ENCODE measurements around the gene PPP1R36.
"Not testable (repeated sequence)": the region's sequence is repeated elsewhere in the genome, so short reads cannot be mapped to it uniquely, and the experiment has no call there.

PPP1R36 gene, protein sequence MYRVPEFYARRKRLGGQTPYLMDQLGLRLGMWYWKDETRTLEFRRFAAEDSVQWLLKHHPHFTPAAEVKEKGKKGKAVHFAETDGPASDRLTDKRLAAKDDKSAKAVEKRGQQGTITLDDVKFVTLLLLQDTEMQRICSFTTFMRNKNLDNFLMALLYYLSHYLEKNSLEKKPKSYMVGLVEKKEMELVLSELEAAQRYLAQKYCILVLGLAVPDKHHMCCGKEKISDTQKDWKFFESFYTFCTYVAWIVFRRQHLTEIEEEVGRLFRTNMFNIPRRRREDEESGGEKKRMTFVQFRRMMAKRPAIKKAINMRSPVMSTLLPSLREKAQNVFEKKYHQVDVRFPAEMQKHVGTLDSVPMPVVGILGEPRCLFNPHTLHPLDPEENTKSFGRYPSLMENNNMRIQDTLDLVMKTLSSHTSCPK

DNA sequence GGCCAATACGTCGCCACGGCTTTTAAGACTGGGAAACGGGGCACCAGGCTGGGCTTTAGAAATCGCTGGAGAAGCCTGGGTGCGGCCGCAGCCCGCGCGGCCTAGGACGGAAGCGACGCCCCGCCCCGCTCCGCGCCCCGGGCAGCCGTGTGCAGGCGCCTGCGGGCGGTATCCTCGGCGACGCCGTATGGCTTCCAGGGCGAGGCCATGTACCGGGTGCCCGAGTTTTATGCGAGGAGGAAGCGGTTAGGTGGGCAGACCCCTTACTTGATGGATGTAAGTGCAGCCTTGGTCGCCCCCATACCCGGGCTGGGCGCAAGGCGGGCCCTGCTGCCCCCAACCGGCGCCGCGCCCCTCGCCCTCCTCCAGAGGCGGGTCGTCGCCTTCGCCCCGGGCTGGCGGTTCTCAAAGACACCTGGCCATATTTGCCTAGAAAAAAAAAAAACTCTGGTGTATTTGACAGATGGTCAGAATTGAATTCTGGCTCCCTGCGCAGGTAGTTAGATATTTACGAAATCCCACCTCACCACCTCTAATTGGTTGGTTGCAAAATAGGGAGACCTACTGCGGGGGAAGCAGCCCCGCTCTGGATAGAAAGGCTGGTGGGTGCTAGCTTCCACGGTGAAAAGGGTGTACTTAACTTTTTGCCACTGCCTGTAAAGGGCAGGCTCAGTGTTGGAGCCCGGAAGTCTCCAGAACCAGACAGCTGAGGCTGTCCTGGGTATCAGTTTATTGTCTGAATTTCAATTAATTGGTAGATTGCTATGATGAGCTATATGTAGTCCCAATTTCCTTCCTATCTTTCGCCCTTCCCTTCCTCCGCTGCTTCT, at the start of gene PPP1R36:
Gene PPP1R36 (plus strand): TSS at position 171 of the 830 bp plus-strand sequence. CDS start 37 bp downstream, at position 208.
- DNase-seq (ENCODE audit: low spot score) = peak; percentile 73

DNA sequence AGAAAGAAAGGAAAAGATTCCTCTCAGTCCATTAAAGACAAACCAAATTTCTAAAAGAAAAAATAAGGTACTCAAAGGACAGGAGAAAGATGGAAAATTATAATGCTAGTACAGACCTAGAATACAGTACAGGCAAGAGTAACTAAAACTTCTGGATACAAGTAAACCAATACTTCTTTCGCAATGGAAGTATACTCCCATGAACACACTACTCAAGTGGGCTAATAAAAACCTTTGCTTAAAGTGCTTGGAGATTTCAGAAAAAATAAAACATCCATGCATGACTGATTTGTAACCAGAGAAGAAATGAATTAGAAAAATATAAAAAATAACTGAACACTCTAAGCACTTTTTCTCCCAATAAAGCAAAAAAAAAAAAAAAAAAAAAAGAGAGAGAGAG, 49.7 kb upstream of the PPP1R36 start:
- no peak for DNase-seq (ENCODE audit: low spot score)

DNA sequence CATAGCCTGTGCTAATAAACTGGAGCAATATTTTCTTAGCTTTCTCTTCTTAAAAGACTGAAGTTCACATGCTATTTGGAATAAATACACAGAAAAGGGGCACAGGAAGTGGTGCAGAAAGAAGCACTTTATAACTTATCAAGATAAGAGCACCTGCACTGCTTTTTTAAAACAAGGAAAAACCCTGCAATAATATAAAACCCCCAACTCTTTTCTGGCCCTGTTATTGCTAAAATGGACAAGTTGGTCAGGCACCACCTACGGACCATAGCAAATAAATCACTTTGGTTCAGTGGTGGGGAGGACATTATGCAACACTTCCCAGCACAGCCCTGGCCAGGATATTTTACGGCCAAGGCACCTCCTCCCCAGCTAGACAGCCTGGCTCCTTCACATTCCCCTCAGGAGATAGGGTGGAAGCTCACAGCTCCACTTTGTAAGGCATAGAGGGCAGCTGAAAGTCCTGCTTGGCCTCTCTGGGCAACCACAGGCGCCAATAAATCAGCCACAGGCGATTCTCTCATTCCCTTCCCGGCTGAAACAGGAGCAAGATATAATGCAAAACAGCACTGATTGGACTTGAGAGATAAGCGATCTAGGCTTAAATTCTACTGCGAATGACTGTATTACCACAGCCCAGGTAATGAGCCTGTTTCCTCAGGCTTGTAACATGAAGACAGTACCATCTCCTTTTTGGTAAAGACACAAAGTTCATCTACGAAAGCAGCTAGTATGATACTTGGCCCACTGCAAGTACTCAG, 48.2 kb upstream of the PPP1R36 start:
- peak; percentile 47 for DNase-seq (ENCODE audit: low spot score)

DNA sequence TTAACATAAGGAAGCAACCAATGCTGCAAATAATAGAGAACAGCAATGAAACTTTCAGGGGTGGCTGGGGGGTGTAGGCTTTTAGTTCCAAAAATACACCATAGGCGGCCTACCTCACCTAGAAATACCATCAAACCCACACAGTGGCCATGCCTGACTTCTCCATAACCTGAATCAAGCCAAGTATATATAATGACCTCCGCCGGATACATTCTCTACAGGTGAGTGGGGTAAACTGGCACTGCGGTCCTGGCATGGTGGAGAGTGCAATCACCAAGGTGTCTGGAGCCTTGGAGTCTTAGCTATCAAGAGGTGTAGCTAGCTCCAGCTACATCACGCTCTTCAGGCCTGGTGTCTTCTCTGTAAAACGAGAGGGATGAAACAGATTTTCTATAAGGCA, 47.3 kb upstream of the PPP1R36 start:
- peak; percentile 9 for DNase-seq (ENCODE audit: low spot score)

DNA sequence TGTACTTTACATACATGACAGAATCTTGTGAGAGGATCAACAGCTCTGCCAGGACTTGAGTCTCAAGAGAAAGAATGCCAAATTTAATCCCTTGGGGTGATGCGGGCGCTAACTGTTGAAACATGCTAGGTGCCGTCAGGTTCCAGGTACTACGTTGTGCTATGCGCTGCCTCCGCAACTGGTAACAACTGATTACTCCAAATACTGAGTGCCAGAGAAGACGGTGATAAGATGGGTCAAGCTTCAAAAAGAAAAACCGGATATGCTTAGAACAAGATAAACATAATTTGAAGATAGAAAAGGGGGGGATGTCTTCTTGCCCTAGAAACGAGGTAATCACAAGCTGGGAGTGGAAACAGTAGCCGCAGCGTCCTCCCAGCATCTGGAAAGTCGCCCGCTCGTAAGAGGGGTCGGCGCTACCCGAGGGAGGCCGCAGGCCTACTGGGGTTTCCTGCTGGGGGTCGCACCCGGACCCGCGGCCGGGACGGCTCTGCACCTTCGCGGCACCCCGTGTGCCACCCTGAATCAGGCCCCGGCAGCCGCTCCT, 46.8 kb upstream of the PPP1R36 start:
- peak; percentile 29 for DNase-seq (ENCODE audit: low spot score)

DNA sequence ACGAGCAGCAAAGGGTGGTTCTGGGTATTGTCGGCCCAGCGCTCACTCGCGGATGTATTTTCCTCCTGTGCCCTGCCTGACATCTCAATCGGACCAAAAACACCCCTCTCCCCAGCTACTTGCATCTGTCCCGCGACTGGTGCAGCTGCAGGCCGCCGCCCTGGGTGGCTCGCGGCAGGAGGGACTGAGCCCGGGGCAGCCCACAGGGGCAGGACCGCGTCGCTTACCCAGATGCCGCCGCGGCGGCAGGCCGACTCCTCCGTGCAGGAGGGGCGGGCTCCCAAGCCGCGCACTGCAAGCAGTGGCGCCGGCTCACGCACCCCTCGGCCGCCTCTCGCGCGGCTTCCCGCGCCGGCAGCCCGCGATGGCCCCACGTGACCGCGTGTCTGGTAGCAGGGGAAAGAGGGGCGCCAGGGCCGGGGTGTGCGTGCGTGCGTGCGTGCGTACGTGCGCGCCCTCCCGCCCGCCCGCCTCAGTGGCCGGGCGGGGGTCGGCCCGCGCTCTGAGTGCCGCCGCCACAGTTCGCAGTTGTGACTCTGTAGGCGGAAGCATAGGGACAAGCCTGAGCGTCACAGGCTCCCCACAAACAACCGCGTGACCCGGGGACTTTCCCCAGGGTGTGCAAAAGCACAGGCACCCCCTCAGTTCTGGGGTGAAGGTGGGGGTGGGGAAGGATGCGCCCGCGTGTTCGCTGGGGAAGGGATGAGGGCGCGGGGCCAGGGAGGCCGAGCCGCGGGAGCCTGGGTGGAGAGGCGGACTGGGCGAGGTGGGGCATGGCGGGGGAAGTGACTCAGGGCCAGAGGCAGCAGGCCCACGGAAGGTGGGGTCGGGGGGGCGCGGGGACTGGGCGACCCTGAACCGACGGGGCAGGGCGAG, 46.1 kb upstream of the PPP1R36 start, which contains the start of gene ZBTB25:
Gene ZBTB25 (minus strand): TSS at position 405 of the 876 bp plus-strand sequence. CDS start 13,305 bp downstream, outside the sequence.
- DNase-seq (ENCODE audit: low spot score) = peak; percentile 90

DNA sequence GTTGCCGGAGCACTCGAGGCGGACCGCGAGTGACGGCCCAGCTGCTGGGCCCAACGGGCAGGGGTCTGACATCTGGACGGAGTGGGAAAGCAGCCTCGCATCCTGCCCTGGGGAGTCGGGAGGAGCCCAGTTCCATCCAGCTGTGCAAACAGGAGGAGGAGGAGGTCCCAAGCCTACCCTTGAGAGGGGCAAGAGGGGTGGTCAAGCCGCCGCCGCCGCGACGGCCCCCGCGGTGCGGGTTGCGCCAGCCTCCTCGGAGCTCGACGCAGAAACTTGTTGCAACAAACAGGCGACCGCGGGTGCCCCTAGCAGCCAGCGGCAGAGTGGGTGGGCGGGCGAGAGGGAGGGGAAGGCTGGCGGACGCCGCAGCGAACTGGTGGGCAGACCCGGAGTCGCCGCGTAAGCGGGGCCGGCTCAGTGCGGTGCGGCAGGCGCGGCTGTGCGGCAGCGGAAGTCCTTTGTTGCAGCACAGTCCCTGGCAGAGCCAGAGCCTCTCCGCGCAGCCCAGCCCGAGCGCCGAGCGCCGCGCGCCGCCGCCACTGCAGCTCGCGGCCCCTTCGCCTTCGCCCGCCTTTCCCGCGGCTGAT, 45.4 kb upstream of the PPP1R36 start, which contains the start of gene ZBTB1:
Gene ZBTB1 (plus strand): TSS at position 461 of the 587 bp plus-strand sequence. CDS start 16,735 bp downstream, outside the sequence.
- DNase-seq (ENCODE audit: low spot score) = peak; percentile 76

DNA sequence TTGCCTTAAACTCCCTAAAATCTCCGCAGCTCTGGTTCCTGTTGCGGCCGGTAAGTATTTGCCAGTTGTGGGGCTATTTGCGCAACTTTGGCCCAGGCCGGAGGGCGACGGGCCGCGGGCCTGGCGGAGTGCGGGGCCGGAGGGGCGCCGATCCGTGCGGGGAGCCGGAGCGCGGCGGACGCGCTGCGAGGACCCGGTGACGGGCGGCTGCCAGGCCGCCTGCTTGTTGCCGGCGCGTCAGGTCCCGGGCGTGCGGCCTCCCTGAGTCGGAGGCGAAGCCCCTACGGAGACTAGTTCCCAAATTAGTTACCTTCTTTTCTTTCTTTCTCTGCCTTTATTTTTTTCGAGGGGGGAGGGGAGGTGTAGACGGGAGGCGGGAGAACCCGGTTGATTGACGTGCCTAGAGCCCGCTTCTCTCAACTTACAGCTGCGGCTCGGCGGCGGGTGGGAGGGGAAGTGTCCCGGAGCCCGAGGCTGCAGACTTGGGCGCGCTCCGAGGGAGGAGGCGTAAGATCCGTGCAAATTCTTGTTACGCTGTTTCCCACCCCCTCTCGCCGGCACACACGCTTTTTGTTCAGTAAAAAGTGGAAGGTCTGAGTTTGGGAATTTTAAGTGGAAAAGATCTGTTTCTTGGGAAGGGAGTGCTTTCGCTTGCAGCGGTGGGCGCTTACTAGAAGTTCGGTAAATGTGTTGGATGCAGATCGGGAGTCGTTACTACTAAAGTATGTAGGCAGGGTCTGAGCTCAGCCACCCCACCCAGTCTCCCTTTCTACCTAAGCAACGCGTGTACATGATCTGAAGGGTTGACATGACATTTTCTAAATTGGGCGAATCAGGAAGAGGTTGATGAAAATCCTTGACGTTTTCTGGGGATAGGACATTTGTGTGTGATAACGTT, 44.6 kb upstream of the PPP1R36 start:
- DNase-seq (ENCODE audit: low spot score) = peak; percentile 84

DNA sequence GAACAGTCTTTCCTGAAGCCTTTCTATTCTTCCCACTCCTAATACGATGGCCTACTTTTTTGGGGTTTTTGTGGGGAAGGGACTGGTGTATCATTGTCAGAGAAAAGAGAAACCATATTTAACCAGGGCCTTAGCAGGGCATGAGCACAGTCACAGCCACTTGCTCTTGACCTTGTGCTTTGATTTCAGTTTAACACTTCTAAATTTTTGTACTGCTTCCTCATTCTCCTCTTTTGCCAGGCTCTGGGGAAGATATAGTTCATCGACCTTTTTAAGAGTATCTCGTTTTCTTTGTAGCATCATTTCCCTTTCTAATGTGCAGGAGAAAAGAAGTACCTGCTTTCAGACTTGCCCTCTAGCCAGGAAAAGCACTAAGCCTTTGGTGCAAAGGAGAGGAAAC, 43.0 kb upstream of the PPP1R36 start:
- no peak for DNase-seq (ENCODE audit: low spot score)

DNA sequence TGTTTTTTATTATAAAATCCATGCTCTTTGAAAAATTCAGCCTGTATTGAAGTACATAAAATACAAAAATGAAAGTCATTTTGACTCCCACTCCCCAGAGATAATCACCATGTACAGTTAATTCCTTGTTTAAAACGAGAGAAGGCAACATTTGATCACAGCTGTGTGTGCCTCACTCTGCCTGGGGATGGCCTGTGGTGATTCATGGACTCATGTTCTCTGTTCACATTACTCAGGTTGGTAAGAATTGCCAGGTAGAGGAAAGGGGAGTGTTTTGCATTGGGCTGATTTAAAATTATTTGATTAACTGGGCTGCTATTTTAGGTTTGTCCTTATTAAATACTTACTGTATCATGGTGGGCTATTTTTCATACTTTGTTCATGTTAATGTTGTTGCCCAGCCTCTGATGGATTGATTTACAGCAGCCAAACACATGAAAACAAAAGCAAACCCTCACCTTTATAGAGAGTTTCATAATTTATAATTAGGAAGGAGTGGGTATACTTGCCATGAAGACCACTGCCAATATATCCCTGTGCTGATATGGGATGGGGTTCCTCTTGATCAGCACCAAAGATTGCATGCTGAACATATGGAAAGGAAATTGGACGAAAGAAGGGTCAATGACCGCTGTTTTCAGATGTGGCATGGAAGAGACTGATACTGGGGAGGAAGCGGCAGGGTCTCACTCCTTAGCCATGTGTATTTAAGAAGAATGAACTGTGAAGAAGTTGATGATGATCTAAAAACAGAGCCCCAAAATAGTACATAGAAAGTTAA, 42.2 kb upstream of the PPP1R36 start:
- no peak for DNase-seq (ENCODE audit: low spot score)

DNA sequence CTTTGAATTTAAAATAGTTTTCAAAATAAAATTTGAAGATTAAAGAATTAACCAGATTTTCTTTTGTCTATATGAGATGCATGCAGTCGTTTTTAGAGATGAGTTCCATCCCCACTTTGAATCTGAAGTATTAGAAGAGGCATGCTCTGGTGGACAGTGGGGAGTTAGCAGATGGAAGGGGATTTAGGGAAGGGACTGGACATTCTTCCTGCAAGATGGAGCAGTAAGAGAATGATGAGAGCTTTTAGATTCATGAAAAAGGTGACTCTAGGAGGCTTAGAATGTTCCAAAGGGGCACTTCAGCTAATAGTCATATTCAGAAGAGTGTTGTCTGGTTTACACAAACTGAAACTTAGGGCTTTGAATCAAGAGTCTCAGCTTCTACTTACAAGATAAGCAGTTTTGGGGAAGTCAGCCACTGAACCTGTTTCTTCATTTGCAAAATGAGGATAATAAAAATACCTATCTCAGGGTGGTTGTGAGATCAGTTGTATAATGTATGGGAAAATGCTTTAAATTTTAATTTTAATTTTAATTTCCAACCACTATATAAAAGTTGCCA, 41.5 kb upstream of the PPP1R36 start:
- DNase-seq (ENCODE audit: low spot score) = no peak

DNA sequence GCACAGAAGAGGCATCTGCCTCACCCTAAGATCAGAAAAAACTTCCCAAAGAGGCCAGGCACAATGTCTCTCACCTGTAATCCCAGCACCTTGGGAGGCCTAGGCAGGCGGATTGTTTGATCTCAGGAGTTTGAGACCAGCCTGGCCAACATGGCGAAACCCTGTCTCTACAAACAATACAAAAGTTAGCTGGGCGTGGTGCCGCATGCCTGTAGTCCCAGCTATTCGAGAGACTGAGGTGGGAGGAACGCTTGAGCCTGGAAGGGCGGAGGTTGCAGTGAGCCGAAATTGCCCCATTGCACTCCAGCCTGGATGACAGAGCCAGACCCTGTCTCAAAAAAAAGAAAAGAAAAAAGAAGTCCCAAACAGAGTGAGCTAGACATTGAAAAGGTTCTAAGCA, 40.7 kb upstream of the PPP1R36 start:
- DNase-seq (ENCODE audit: low spot score) = no peak

DNA sequence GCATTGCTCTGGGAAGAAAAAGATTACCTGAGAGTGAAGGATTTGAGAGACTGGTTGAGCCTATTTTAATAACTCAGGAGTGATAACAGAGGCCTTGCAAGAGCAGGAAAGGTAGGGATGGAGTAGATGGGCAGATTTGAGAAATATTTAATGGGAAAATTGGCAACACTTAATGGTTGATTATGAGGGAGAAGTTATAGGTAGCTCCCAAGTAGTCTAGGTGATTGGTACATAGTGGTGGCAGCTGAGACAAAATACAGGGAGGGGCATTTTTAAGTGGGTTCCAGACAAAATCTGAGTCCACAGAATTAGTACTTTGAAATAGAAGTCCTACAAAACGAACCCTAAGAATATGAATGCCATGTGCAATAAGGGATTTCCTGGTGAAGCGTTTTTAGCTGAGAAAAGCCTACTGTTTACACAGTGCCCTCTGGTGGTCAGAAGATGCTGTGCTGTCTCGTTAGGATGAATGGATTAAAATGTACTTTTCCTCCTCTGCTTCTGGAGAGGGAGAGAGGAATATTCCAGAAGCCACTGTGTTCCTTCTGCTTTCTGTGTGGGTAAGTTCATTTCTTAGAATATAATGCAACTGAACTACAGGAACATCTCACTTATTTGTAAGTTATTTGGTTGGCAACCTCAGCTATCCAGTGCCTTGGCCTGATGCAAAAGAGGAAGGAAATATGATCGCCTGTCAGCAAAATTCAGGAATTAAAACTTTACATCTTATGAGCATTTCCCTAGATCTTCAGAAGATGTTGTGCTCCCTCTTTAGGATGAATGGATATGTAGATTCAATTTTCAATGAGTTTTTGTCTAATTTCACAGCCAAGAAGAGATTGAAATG, 38.7 kb upstream of the PPP1R36 start:
- peak; percentile 78 for DNase-seq (ENCODE audit: low spot score)

DNA sequence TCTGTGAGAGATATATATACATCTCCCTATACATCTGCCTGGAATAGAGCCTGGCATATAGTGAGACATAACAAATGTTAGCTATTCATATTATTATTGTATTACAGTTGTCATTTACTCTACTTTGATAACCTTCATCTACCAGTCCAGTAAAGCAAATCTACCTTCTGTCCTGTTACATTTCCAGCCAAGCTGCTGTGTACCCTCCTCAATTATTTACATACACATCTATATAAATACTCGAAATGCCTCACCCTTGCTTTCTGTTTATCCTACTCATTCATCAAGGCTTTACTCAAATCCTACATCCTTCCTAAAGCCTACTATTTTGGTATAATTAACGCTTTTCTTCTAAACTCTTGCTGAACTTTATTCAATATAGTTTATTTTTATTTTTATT, 36.5 kb upstream of the PPP1R36 start:
- no peak for DNase-seq (ENCODE audit: low spot score)

DNA sequence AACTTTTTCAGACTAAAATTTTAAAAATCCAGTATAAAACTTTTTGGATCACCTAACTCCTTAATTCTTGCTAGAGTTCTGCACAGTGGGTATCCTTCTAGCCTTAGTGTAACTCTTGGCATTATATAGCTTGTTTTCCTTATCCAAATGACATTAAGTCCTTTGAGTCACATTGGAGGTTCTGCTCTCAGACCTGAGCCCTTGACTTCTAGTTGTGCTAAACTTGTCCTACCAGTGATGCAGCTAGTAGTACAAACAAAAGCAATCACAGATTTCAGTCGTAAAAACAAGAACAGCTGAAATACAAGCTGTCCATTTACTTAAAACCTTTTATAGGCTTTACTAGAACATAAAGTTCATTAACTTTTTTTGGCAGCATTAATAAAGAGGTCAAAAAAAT, 34.7 kb upstream of the PPP1R36 start:
- no peak for DNase-seq (ENCODE audit: low spot score)

DNA sequence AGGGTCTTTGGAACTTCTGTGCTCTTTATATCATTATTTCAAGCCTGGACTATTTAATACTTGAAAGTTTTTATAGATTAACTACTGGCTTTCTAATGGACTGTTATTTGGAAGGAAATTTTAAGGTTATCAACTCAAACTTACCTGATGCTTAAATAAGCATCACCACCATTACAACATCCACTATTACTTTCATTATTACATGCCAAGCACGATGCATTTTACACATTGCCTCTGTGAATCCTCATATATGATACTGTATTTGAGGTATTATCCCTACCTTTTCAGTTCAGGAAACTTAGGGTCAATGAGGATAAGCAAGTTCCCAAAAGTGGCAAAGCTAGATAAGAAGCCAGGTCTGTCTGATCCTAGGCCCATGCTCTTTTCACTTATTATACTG, 32.8 kb upstream of the PPP1R36 start:
- DNase-seq (ENCODE audit: low spot score) = no peak

DNA sequence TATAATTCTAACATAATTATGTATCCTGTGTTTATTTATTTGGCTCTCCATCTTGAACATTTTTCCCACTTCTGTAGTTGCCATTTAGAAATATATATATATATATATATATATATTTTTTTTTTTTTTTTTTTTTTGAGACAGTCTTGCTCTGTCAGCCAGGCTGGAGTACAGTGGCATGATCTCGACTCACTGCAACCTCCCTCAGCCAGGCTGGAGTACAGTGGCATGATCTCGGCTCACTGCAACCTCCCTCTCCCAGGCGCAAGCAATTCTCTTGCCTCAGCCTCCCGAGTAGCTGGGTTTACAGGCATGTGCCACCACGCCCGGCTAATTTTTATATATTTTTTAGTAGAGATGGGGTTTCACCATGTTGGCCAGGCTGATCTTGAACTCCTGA, 32.1 kb upstream of the PPP1R36 start:
- DNase-seq (ENCODE audit: low spot score) = not testable (repeated sequence)
